RCC 7860 (cell line): ENCODE measurements around the gene CCL17.
"Not testable (repeated sequence)": the region's sequence is repeated elsewhere in the genome, so short reads cannot be mapped to it uniquely, and the experiment has no call there.

Experiments used
- DNase-seq: peaks from one replicate; pipeline ENCODE4 v3.0.0-alpha.2; 2015; ENCODE audit warnings: low spot score
- FAIRE-seq: peaks from 2 replicates; lab custom pipeline; 2012; peaks lifted over from hg19 to GRCh38; lab: Jason Lieb, UNC

CCL17 gene

GRCh38 chr16:57403965-57404817 lies at the start of gene CCL17:
CCL17 (plus strand) TSS chr16:57404767; CDS start chr16:57413933, 9,166 bp downstream.
- DNase-seq = no peak
- no peak for FAIRE-seq

- DNase-seq = no peak
- FAIRE-seq = no peak
These were observed 48.6 kb upstream of the CCL17 start for GRCh38 chr16:57355898-57356414.

GRCh38 chr16:57356547-57356946 lies 48.0 kb upstream of the CCL17 start:
- no peak for DNase-seq
- no peak for FAIRE-seq

GRCh38 chr16:57357330-57358085 lies 47.1 kb upstream of the CCL17 start:
- no peak for DNase-seq

GRCh38 chr16:57358086-57358420 lies 46.5 kb upstream of the CCL17 start:
- DNase-seq (no peak), FAIRE-seq (no peak)

More at GRCh38 chr16:57357330-57358085, 47.1 kb upstream of the CCL17 start:
- FAIRE-seq = no peak

- FAIRE-seq (no peak), DNase-seq (no peak)
These were observed 46.0 kb upstream of the CCL17 start, which contains the start of gene CCL22 for GRCh38 chr16:57358527-57359095. CCL22 (plus strand) TSS chr16:57358783; CDS start chr16:57358817, 34 bp downstream.

GRCh38 chr16:57360321-57360935 lies 44.1 kb upstream of the CCL17 start:
- FAIRE-seq (no peak), DNase-seq (no peak)

GRCh38 chr16:57361404-57361803 lies 43.2 kb upstream of the CCL17 start:
- FAIRE-seq = no peak
- DNase-seq = no peak

- FAIRE-seq (no peak), DNase-seq (no peak)
These were observed 40.4 kb upstream of the CCL17 start for GRCh38 chr16:57364143-57364542.

- no peak for DNase-seq
- FAIRE-seq = no peak
These were observed 38.0 kb upstream of the CCL17 start for GRCh38 chr16:57366544-57367040.

GRCh38 chr16:57367116-57367752 lies 37.3 kb upstream of the CCL17 start:
- DNase-seq = no peak
- no peak for FAIRE-seq

- no peak for DNase-seq
These were observed 32.8 kb upstream of the CCL17 start for GRCh38 chr16:57371494-57372371.

GRCh38 chr16:57372372-57373116 lies 32.0 kb upstream of the CCL17 start, which contains the start of gene CX3CL1:
CX3CL1 (plus strand) TSS chr16:57372490; CDS start chr16:57372569, 79 bp downstream.
- DNase-seq (peak; percentile 85), FAIRE-seq (peak; percentile 74)

More at GRCh38 chr16:57371494-57372371, 32.8 kb upstream of the CCL17 start:
- no peak for FAIRE-seq

GRCh38 chr16:57373117-57373947 lies 31.2 kb upstream of the CCL17 start:
- FAIRE-seq (no peak), DNase-seq (peak; percentile 54)

- DNase-seq (no peak), FAIRE-seq (no peak)
These were observed 30.5 kb upstream of the CCL17 start for GRCh38 chr16:57374067-57374534.

GRCh38 chr16:57374925-57375465 lies 29.6 kb upstream of the CCL17 start:
- not testable (repeated sequence) for FAIRE-seq, DNase-seq

- DNase-seq (no peak), FAIRE-seq (no peak)
These were observed 28.2 kb upstream of the CCL17 start for GRCh38 chr16:57376313-57376818.
